Left renal cortex interstitium (tissue), 4 donors: ENCODE measurements around the gene SEMA5A. TPM values are rescaled to one million over a fixed set of nuclear protein-coding genes. Genes with fewer than 3 reads are reported as not detected.

Experiments
- DNase-seq, 4 donors: peaks; one replicate each; pipeline ENCODE4 v3.0.0-alpha.2; 2013; ENCODE audit warnings: low read depth in 4 of 4, low spot score in 2 of 4, missing footprints in 1 of 4
- polyA plus RNA-seq, 4 donors: library from polyadenylated mRNA; unstranded; fragments of 120-200 nt; gene quantifications; one replicate each; pipeline ENCODE4 v1.2.1, GENCODE V29; 2013; ENCODE audit not compliant: insufficient read length in 4 of 4

The SEMA5A gene
- polyA plus RNA-seq, 4 donors = 34.7 to 37.4 (median 36.2) TPM

DNA sequence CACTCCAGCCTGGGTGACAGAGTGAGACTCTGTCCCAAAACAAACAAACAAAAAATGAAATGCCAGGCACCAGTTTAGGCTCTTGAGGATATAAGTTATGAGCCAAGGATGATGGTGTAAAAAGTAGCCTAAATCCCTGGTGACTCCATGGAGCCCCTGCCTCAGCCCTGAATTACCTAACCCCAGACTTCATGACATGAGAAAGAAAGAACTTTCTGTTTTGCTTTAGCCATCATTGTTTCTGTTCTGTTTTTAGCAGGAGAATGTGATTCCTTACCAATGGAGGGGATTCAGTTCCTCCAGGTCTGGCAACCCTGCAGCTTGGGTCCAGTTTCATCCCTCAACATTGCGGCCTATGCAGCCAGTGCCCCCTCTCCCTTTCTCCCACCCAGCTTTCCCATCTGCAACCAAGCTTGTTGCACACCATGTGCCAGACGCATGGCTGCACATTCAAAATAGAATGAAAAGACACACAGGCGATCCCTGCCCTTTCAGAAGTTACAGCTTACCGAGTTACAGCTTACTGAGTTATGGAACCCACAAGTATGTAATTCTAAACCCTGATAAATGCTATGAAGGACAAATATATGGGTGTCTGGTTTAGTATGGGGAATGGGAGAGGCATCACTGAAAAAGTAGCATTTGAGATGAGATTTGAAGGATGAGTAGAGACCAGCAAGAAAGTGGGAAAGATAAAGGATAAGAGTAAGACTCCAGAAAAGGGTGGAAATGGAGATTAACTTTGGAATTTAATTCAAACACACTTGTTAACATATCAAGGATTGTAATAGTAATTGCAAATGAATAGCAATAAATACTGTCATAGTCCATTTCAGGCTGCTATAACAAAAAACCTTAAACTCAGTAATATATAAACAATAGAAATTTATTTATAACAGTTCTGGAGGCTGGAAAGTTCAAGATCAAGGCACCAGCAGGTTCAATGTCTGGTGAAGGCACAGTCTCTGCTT, 6.0 kb upstream of the SEMA5A start:
- DNase-seq = no peak

DNA sequence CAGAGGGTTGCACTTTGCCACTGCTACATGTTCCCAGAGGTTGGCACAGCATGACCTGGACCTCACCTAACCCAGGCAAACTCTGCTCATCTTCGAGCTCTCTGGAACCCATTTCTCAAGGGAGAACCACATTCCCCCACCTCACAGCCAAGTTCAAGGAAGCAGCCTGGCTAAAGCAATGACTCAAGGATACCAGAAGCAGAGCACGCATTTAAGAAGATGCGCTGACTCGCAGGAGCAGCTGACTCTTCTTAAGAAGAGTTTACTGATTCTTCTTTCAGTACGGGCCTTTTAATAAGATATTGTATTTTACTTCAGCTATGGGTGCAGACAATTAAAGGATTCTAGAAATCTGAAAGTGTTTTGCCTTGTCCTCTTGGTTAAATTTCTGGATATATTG, 4.1 kb upstream of the SEMA5A start:
- no peak for DNase-seq

DNA sequence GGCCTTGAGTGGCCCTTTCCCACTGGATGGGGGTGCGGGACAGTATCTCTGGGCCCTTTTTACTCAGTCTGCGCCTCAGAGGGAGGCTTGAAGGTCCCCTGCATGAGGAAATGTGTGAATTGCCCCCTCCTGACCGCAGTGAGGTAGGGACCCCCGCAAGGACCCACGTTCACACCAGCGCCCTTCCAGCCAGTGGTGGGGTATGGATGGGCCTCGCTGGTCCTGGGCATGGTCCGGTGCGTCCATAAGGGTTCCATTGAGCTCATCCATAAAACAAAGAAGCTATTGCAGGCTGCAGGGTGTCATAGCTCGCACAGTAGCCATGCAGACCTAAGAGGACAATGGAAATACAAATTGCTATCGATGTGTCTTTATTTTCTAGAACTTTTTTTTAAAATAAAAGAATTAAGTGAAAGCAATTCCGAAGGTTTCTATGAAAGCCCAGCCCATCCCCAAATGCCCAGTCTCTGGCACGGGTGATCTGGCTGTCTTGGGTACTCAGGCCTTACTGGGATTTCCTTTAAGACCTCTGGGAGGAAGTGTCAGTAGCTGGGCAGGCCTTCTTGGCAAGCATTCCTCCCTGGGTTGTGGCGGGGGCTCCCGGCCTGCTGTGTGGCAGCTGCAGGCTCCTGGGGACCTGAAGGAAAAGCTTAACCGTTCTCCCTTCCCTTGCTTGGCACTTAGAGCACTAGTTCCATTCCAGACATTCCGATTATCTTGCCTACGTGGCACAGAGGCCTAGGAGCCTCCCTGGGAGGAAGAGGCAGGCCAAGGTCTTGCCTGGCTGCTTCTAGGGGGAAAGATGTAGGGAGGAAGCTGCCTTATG, 1.5 kb upstream of the SEMA5A start:
- no peak for DNase-seq

DNA sequence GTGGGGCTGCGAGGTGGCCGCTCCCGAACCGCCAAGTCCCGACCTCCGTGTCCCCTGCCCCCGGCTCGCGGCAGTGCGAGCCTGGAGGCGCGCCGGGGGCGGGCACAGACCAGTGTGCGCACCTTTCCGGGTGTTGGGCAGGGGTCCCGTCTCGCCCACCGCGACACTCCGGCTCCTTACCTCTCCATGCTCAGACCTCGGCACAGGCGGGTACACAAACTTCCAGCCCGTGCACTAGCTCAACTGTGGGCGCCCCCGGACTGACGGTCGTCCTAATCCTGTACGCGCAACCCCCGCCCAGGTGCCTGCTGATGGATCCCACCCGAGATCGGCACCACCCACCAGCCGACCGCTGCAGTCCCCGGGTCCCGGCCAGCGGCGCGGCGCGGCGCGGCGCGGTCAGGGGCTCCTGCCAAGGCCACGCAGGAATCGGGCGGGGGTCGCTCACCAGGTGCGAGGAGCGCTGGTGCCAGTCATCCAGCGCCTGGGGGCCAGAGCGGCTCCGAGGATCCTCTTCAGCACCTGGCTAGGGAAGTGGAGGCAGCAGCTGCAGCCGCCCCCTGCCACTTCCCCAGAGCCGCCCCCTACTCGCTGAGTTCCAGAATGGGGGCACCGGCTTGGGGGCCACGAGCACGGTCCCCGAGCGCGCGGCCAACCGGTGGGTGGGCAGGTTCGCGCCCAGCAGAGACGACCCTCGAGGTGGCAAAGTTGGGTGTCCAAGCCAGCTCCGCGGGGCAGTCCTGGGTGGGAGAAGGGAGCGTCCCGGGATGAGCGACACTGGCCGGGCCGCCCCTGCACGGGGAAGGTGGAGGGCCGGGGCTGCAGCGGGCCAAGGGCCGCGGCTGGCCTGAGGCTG, 511 bp downstream of the SEMA5A start:
- DNase-seq = no peak

DNA sequence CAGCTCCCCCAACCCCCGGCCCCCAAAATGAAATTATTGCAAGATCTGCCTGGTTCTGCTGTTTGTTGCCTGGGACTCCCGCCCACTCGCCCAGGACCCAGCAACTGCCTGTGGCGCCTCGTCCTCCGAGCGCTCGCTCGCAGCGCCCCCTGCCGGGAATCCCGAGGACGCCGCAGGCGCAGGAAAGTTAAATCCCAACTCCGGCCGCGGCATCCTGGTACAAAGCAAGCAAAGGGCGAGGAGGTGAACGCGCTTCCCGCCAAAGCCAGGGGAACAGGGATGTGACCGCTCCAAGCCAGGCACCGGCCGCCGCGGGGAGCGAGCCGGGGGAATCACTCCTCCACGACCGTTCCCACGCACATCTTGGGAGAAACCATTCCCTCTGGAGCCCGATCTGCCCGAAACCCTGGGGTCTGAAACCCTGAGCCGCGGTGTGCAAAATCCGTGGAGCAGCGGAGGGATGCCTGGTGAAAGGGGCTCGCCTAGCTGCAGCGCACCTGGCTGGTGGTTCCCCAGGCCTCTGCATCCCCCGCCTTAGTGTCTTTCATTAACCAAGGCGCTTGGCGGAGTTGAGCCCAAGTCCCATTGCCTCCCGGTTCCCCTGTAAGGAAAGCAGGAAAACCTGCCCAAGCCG, 1.3 kb downstream of the SEMA5A start:
- peak; percentile 65 to 78 (median 74) for DNase-seq

DNA sequence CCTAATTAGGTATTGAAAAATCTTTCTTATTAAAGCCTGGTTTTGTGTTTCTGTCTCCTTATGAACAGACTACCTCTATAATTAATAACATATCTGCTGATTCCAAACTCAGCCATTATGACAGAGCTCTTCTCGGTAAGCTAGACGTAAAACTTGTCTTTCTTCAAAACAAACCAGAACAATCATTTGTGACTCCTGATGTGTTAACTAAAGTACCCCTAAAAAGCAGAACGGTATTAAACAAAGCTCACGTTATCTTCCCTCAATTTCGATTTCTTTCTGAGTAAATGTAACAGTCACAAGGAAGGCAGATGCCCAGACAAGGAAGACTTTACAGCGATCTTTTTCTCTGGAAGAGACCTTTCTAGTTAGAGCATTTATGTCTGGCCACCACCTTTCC, 1.8 kb downstream of the SEMA5A start:
- no peak for DNase-seq

DNA sequence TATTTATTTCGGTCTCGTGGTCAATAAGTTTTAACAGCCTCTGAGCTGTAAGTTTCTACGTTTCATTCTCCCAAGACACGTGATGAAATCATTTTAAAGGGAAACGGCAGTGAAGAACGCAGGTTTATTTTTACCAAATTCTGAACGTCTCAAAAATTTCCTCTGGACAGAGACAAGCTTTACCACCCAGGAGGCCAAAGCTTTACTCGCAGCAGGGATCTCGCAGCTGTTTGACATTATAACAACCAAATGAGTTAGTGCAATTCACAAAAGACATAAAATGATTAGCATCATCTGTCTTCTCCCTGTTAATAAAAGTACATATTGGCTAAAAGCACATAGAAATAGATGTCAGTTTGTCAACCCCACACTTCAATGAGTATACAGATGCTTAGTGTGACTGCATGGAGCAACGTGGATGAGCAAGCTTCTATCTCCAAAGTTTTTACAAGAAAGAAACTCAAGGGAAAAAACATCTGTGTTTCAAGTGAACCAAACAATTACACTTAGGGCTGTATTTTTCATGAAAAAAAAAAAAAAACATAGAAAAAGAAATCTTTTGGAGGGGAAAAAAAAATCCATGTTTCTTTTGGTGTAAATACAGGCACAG, 2.5 kb downstream of the SEMA5A start:
- no peak for DNase-seq

DNA sequence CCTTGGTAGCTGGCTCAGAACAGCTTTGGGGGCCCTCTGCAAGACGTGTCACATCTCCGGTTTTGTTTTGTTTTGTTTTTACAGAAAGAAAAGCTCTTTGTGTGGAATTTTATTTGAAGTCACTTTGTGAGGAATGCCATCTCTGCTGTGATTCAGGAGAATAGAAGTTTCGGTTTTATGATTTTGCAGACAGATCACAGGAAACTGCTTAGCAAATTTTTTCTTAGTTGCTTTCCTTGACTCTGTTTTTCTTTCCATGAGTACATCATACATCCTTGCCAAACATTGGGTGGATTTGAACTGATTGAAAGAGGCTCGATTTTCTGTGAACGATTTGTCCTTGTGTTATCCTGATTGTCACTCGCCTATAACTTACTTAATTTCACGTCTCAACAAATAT, 5.1 kb downstream of the SEMA5A start:
- no peak for DNase-seq

DNA sequence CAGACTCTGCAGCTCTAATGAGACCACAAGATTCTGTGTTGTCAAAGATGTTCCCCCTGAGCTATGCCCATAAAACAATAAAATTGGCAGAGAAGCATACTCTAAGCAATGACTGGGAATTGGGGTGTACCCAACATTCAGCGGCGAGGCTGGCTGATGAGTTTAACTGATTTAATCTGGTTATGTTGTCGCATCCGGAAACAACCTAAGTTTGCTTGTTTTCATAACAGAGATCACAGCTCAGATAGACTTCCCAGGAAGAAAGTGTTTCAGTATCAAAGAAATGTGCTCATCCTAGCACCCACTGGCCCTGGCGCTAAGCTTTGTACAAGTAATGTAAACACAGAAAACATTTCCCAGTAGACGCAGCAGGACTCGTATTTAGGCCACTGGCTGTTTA, 7.4 kb downstream of the SEMA5A start:
- no peak for DNase-seq

DNA sequence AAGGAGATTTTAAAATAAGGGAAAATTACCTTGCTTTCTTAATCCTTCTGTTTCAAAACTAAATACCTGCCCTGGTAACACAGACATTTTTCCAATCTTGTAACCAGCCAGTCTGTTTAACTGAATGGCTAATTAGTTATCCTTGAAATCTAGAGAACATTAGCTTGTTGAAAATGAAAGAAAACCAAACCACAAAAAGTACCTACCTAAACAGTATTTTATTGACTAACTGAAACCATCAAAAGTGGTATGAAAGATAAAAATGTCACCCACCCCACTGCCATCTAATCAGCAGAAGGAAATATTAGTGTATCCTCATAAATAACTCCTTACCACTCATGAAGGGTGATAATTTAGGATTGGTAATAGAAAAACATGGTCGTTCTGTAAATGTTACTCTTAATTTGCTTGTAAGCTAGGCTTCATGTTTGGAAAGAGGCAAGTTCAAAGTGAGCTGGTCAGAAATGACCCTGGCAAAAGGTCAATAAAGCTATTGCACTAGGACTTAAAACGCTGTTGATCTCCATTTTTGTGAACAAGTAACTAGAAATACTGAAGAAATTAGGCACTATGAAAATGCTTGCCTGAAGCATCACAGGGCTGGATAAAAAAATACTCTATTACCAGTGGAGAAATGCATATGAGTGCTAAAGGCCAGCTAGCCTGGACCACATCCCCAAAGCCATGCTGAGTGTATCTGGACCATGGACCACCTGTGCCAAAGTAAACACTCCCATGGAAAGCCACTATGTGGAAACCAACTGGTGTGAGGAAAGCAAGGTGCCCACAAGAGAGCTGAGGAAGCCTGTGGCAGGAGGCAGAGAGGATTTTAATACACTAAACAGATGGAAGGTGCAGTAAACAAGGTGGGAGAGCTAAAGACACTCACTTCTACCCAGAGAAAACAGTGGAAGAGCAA, 8.4 kb downstream of the SEMA5A start:
- DNase-seq = no peak

DNA sequence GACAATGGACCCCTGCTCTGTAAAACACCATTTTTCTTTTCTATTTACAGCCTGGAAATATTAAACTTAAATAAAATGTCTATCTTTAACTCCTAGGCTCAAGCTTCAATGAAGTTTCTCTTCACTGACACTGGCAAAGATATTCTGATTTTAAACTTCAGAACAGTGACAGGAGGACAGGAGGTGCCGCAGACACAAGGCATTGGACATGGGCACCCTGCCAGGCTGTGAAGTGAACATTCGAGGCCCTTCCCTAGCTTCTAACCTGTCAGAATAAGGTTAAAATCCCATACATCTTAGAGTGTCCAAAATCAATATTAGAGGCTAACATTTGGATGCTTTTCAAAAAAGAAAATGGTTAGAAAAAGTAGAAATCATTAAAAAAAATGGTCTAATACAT, 9.2 kb downstream of the SEMA5A start:
- DNase-seq = no peak

DNA sequence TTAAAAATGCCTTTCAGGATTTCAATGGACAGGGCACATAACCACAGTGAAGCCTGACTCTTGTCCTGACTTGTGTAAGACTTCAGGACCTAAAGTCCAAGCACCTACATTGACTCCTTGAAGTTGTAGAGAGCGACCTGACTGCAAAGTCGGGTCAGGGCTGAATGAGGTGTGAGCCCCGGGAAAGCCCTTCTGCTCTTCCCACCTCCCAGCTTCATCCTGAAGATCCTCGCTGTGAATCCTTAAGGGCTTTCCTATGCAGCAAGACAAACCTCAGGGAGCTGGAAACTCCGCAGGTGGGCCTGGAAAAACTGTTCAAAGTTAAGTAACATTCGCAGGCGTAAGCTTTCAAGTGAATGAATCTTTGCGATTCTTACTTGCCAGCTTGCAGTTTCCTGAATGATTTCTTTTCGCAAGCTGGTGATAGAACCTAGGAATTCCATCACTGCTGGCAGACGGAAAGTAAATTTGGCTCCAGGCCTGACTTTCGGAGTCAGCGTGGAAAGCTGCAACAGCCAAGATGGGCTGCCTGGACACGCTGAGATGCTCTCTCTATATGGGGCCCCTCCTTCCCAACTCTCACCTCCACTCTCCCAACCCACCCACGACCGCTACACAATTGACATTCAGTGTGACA, 10.9 kb downstream of the SEMA5A start:
- no peak for DNase-seq

DNA sequence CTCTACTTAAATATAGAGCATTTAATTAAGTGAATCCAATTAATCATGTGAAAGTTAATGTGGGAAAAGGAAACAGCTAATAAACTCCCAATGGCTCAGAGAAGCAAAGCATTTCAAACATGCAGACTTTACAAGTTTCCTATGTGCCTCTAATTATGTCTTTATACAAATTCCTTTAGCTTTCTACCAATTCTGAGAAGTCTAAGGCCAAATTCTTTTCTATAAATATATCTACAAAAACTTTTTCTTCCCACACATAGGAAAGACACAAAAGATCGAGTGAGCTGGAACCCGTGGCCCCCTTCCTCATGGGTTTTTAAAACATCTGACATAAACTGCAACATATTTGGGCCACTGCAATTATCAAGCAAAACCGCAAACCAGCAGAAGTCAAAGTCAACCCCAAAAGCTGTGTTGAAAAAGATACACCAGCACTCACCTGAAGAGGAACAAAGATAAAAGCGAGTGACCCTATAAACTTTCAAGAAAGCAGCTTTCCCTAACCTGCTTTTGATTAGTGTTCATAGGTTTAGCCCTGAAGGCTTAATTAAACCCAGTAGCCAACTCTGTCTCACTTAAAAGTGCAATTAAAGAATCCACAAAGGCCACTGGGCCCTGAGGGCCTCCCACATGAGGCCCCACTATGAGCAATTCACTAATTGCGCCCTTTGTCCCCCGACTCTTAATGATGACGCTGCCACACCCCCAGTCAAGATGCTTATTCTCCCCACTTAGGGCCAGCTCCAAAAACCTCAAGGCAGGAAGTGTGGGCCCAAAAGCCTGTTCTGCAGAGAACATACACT, 12.1 kb downstream of the SEMA5A start:
- DNase-seq = peak in 1 of 4 donors; percentile 34

DNA sequence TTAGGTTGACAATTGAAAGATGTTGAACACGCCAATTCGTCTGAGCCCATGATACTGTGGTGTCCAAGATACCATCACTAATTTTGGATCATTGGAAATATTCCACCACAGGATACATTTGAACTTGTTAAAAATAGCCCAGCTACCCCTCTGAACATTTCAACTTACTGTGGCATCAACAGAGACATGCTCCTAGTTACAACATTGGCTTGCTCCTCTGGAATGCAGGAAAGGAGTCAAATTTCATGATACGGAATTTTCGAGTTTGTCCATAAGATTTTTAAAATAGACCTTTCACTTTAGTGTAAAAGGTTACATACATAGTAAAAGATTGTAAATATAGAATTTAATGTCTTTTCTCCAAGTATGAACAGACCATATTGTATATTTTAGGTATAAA, 12.8 kb downstream of the SEMA5A start:
- peak in 1 of 4 donors; percentile 37 for DNase-seq

DNA sequence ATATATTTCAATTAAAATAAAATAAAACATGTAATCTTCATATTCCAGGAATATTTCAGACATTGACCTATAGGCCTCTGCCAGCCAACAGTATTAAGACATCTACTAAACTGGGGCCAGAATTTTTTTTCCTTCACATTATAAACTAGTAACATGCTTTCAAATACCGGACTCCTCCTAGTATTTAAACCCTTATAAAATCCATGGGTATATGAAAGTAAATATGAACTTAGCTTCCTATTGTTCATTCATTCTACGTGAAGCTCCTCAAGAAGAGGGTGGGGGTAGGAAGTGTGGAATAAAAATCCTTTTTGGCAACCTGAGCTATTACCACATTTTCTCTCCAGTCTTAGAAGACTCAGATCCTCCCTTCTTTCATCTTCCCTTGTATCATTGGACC, 16.4 kb downstream of the SEMA5A start:
- no peak for DNase-seq

DNA sequence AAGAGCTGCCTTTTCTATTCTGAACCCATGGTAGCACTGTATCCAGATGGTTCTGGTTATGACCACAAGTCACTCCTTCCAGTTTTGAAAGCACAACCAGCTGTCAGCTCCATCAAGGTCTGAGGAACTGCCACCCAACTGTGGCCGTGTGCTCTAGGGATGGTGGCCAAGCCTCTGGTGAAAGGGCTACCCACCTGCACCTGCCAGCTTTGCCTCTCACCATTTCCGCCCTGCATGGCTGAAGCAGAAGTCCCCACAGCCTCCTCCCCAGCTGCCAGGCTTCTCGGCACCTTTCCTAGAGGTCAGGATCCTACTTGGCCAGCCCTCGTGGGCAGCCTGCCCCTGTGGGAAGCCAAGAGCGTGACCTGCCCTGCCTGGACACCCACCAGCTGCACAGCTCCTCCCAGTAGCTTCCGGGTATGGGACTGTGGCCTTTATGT, 16.8 kb downstream of the SEMA5A start:
- no peak for DNase-seq

DNA sequence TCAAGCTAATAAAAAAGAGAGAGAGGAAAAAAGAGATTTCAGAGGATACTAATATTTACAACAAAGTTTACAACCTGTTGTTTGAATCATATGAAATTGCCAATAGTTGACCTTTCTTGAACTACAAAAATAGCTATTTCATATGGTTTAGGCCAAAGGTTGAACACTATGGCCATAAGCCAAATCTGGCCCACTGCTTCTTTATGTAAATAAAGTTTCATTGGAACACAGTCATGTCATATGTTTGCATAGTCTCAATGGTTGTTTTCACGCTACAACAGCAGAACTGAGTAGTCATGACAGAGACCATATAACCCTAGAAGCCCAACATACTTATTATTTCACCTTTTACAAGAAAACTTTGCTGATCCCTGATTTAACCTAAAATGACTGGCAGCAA, 20.9 kb downstream of the SEMA5A start:
- DNase-seq = no peak
